ENCODE results near the gene CELSR2. TPM values are rescaled to one million over a fixed set of nuclear protein-coding genes. Genes with fewer than 3 reads are reported as not detected.

CELSR2 gene
- total RNA-seq, 1 donor from 2014 or later, result 1.4 TPM

GRCh38 chr1:109252893-109253802 is 3.8 kb downstream of the CELSR2 start:
- peak; percentile 12 for DNase-seq

- DNase-seq, result no peak
These were observed 4.7 kb downstream of the CELSR2 start for GRCh38 chr1:109253803-109254620.

GRCh38 chr1:109254621-109255096 is 5.3 kb downstream of the CELSR2 start:
- no peak for DNase-seq

GRCh38 chr1:109255097-109255651 is 5.8 kb downstream of the CELSR2 start:
- DNase-seq, result peak; percentile 13

GRCh38 chr1:109255678-109256077 is 6.3 kb downstream of the CELSR2 start:
- DNase-seq, result no peak

- no peak for DNase-seq
These were observed 6.7 kb downstream of the CELSR2 start for GRCh38 chr1:109256085-109256484.

- DNase-seq, result no peak
These were observed 7.8 kb downstream of the CELSR2 start for GRCh38 chr1:109256971-109257681.

GRCh38 chr1:109257682-109258421 is 8.5 kb downstream of the CELSR2 start:
- DNase-seq, result no peak

- DNase-seq, result no peak
These were observed 9.4 kb downstream of the CELSR2 start for GRCh38 chr1:109258481-109259466.

- DNase-seq, result no peak
These were observed 10.6 kb downstream of the CELSR2 start for GRCh38 chr1:109259674-109260557.

- no peak for DNase-seq
These were observed 11.7 kb downstream of the CELSR2 start for GRCh38 chr1:109261006-109261405.

- DNase-seq, result no peak
These were observed 12.2 kb downstream of the CELSR2 start for GRCh38 chr1:109261578-109261977.

GRCh38 chr1:109262231-109263055 is 13.1 kb downstream of the CELSR2 start:
- no peak for DNase-seq

GRCh38 chr1:109263234-109263596 is 13.9 kb downstream of the CELSR2 start:
- no peak for DNase-seq

GRCh38 chr1:109263597-109264378 is 14.4 kb downstream of the CELSR2 start:
- DNase-seq, result peak; percentile 96

GRCh38 chr1:109264379-109264755 is 15.0 kb downstream of the CELSR2 start:
- no peak for DNase-seq

GRCh38 chr1:109265016-109265415 is 15.7 kb downstream of the CELSR2 start:
- DNase-seq, result no peak

Data from dermis blood vessel endothelial cell (primary cell).